ENCODE results near the gene ESYT1.

GRCh38 chr12:56104815-56105608, 23.1 kb upstream of the ESYT1 start:
- TF ChIP-seq REST (IDR thresholded peaks at IDR 0.05; ENCODE audit: insufficient read depth in 1 of 2, low read depth in 2 of 2, low read length in 2 of 2) (no peak), POLR2AphosphoS5 (IDR thresholded peaks at IDR 0.05; ENCODE audit: low read depth, low read length) (no peak; the same call in 1 of the 2 replicates)

All from PFSK-1 (cell line).